Muscle layer of colon (tissue), 2 donors: ENCODE results near the gene SETX.

Source experiments
- H3K27ac ChIP-seq: one replicate; pipeline ENCODE4 v1.7.0; 2013; ENCODE audit warnings: low read depth, mild to moderate bottlenecking, low read length, moderate library complexity
- H3K27me3 ChIP-seq, 2 donors: one replicate each; pipeline ENCODE4 v1.7.0; 2013; ENCODE audit warnings: low read length in 2 of 2, mild to moderate bottlenecking in 2 of 2; ENCODE audit not compliant: insufficient read depth in 2 of 2, control insufficient read depth in 1 of 2
- H3K36me3 ChIP-seq: one replicate; pipeline ENCODE4 v1.7.0; 2013; ENCODE audit warnings: mild to moderate bottlenecking, low read length; ENCODE audit not compliant: insufficient read depth
- H3K4me1 ChIP-seq: one replicate; pipeline ENCODE4 v1.7.0; 2013; ENCODE audit warnings: mild to moderate bottlenecking, low read length; ENCODE audit not compliant: insufficient read depth
- H3K4me3 ChIP-seq, 2 donors: one replicate each; pipeline ENCODE4 v1.7.0; 2013; ENCODE audit warnings: low read length in 2 of 2, low read depth in 1 of 2, mild to moderate bottlenecking in 1 of 2, moderate library complexity in 1 of 2
- H3K9ac ChIP-seq: one replicate; pipeline ENCODE4 v1.7.0; 2013; ENCODE audit warnings: low read length
- H3K9me3 ChIP-seq: one replicate; pipeline ENCODE4 v1.7.0; 2013; ENCODE audit warnings: mild to moderate bottlenecking, low read length
- donor health status: abdominal sarcoma.
- donor health status: Adenocarcinoma of cecum.

SETX gene

GRCh38 chr9:132312873-132313272 lies 41.9 kb downstream of the SETX start:
- Histone ChIP-seq H3K4me1 (no peaks in the 10 kb centered on the region), H3K9ac (no peak overlapping the region), H3K27ac (no peak overlapping the region), H3K36me3 (peaks cover 54% of the 10 kb centered on the region), H3K9me3 (no peaks in the 10 kb centered on the region), H3K27me3 (no peaks in the 10 kb centered on the region), H3K4me3 (no peak overlapping the region)

- no peaks in the 10 kb centered on the region for H3K27me3 ChIP-seq
- no peak overlapping the region for H3K9ac ChIP-seq
- H3K4me1 ChIP-seq: no peaks in the 10 kb centered on the region
- H3K4me3 ChIP-seq: no peak overlapping the region
- H3K27ac ChIP-seq: no peak overlapping the region
- no peaks in the 10 kb centered on the region for H3K9me3 ChIP-seq
- peaks cover 54% of the 10 kb centered on the region for H3K36me3 ChIP-seq
Measured at GRCh38 chr9:132312426-132312825, 42.4 kb downstream of the SETX start.

- Histone ChIP-seq H3K27me3 (no peaks in the 10 kb centered on the region), H3K27ac (no peak overlapping the region), H3K4me3 (no peak overlapping the region), H3K4me1 (no peaks in the 10 kb centered on the region), H3K36me3 (peaks cover 52% of the 10 kb centered on the region), H3K9ac (no peak overlapping the region), H3K9me3 (no peaks in the 10 kb centered on the region)
Measured at GRCh38 chr9:132311978-132312377, 42.8 kb downstream of the SETX start.

- no peak overlapping the region for H3K9ac ChIP-seq
- no peaks in the 10 kb centered on the region for H3K4me1 ChIP-seq
- no peak overlapping the region for H3K4me3 ChIP-seq
- no peaks in the 10 kb centered on the region for H3K27me3 ChIP-seq
- no peaks in the 10 kb centered on the region for H3K9me3 ChIP-seq
- H3K27ac ChIP-seq: no peak overlapping the region
- peaks cover 45% of the 10 kb centered on the region for H3K36me3 ChIP-seq
Measured at GRCh38 chr9:132309056-132309455, 45.7 kb downstream of the SETX start.

- H3K9me3 ChIP-seq: no peaks in the 10 kb centered on the region
- H3K27ac ChIP-seq: no peak overlapping the region
- H3K27me3 ChIP-seq: no peaks in the 10 kb centered on the region
- peaks cover 35% of the 10 kb centered on the region for H3K36me3 ChIP-seq
- H3K4me1 ChIP-seq: no peaks in the 10 kb centered on the region
- H3K9ac ChIP-seq: no peak overlapping the region
- H3K4me3 ChIP-seq: no peak overlapping the region
Measured at GRCh38 chr9:132301521-132301920, 53.3 kb downstream of the SETX start.

- Histone ChIP-seq H3K9me3 (no peaks in the 10 kb centered on the region), H3K9ac (no peak overlapping the region), H3K4me1 (no peaks in the 10 kb centered on the region), H3K36me3 (peaks cover 58% of the 10 kb centered on the region), H3K27ac (no peak overlapping the region), H3K27me3 (no peaks in the 10 kb centered on the region), H3K4me3 (no peak overlapping the region)
Measured at GRCh38 chr9:132299221-132299620, 55.6 kb downstream of the SETX start.

GRCh38 chr9:132295181-132295580 lies 59.6 kb downstream of the SETX start:
- Histone ChIP-seq H3K36me3 (peaks cover 53% of the 10 kb centered on the region), H3K27me3 (no peaks in the 10 kb centered on the region), H3K4me1 (no peaks in the 10 kb centered on the region)

DNA sequence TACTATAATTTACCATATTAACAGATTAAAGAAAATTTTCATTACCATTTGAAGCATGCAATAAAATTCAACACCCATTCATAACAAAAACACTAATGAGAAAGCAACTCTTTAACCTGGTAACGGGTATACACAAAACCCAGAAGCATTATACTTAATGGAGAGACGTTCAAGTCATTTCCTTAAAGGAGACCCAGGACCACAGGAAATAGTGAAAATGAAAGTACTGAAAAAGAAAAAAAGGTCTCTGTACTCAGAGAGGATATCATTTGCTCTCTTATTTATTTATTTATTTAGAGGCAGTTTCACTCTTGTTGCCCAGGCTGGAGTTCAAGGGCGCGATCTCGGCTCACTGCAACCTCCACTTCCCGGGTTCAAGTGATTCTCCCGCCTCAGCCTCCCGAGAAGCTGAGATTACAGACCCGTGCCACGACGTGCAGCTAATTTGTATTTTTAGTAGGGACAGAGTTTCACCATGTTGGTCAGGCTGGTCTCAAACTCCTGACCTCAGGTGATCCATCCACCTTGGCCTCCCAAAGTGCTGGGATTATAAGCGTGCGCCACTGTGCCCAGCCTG lies 61.6 kb downstream of the SETX start:
- peaks cover 43% of the 10 kb centered on the region for H3K36me3 ChIP-seq
- H3K27me3 ChIP-seq: no peaks in the 10 kb centered on the region
- no peak overlapping the region for H3K4me3 ChIP-seq
- H3K4me1 ChIP-seq: peaks cover 3% of the 10 kb centered on the region
- H3K9me3 ChIP-seq: no peaks in the 10 kb centered on the region
- no peak overlapping the region for H3K9ac ChIP-seq
- no peak overlapping the region for H3K27ac ChIP-seq

More at GRCh38 chr9:132295181-132295580, 59.6 kb downstream of the SETX start:
- Histone ChIP-seq H3K27ac (no peak overlapping the region), H3K9ac (no peak overlapping the region), H3K4me3 (no peak overlapping the region), H3K9me3 (no peaks in the 10 kb centered on the region)

- Histone ChIP-seq H3K9ac (no peak overlapping the region), H3K4me3 (no peak overlapping the region), H3K4me1 (peaks cover 3% of the 10 kb centered on the region), H3K27ac (no peak overlapping the region), H3K27me3 (no peaks in the 10 kb centered on the region), H3K36me3 (peaks cover 26% of the 10 kb centered on the region), H3K9me3 (no peaks in the 10 kb centered on the region)
Measured at GRCh38 chr9:132288966-132289365, 65.8 kb downstream of the SETX start.

- H3K27ac ChIP-seq: no peak overlapping the region
- H3K4me1 ChIP-seq: peaks cover 3% of the 10 kb centered on the region
- no peaks in the 10 kb centered on the region for H3K27me3 ChIP-seq
- H3K4me3 ChIP-seq: no peak overlapping the region
- H3K36me3 ChIP-seq: peaks cover 31% of the 10 kb centered on the region
- H3K9me3 ChIP-seq: no peaks in the 10 kb centered on the region
- H3K9ac ChIP-seq: no peak overlapping the region
Measured at GRCh38 chr9:132288361-132288760, 66.4 kb downstream of the SETX start.

DNA sequence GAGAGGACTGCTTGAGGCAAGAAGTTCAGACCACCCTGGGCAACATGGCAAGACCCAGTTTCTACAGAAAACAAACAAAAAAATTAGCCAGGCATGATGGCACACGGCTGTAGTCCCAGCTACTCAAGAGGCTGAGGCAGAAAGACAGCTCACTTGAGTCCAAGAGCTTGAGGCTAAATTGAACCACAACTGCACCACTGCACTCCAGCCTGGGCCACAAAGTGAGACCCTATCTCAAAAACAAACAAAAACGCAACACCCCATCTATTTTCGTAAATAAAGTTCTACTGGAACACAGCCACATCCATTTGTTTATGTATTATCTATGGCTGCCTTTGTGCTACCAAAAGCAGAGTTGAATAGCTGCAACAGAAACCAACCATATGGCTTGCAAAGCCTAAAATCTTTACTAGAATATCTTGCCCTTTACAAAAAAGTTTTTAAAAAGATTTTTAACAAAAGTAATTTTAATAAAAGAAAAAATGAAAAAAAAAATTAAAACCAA lies 67.5 kb downstream of the SETX start:
- H3K4me3 ChIP-seq: no peak overlapping the region
- H3K9me3 ChIP-seq: no peaks in the 10 kb centered on the region
- peaks cover 41% of the 10 kb centered on the region for H3K36me3 ChIP-seq
- H3K27me3 ChIP-seq: no peaks in the 10 kb centered on the region
- H3K9ac ChIP-seq: no peak overlapping the region
- H3K27ac ChIP-seq: no peak overlapping the region
- peaks cover 3% of the 10 kb centered on the region for H3K4me1 ChIP-seq

DNA sequence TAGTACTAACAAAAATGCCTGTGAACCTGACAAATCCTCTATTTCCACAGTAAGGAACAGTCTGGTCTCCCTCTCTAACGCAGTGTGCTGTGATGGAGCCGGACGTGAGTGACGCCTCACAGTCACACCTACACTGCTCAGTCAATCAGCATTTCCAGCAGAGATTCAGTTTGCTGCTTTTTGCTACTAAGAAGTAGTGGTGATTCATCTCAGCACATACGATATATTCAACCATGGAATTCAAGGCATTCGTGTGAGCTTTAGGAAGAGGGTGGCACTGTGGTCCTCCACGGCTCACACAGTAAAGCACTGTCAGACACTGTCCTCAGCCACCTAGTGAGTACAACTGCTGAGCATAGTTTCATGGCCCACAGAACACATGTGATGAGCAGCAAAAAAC lies 70.9 kb downstream of the SETX start:
- no peak overlapping the region for H3K4me3 ChIP-seq
- H3K9me3 ChIP-seq: no peaks in the 10 kb centered on the region
- H3K36me3 ChIP-seq: peaks cover 70% of the 10 kb centered on the region
- H3K9ac ChIP-seq: no peak overlapping the region
- peaks cover 3% of the 10 kb centered on the region for H3K4me1 ChIP-seq
- no peak overlapping the region for H3K27ac ChIP-seq
- no peaks in the 10 kb centered on the region for H3K27me3 ChIP-seq
